Ammon's horn (tissue), 1 donor: ENCODE results near the gene FLII.

Experiments
- DNase-seq: peaks from one replicate; pipeline ENCODE4 v3.0.0-alpha.2; 2016; ENCODE audit warnings: low spot score

FLII gene

DNA sequence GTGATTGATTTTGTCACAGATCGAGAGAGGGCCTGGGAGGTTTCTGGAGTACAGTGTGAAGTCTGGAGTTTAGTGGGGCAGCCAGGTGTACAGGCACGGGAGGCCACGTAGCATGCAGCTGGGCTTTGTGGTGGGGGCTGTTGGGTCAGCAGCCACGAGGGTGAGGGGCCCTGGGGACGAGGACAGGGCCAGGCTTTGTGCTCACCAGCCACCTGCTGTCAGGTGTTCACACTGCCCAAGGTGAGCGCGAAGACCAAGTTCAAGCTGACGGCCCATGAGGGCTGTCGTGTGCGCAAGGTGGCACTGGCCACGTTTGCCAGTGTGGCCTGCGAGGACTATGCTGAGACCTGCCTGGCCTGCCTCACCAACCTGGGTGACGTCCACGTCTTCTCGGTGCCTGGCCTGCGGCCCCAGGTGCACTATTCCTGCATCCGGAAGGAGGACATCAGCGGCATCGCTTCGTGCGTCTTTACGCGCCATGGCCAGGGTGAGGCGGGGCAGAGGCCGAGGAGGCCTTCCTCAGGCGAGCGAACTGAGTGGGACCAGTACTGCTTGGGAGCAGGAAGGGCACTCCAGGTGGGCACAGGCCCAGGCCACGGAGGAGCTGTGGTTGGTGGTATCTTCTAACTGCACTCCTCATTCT is 17.2 kb downstream of the FLII start:
- no peak for DNase-seq

DNA sequence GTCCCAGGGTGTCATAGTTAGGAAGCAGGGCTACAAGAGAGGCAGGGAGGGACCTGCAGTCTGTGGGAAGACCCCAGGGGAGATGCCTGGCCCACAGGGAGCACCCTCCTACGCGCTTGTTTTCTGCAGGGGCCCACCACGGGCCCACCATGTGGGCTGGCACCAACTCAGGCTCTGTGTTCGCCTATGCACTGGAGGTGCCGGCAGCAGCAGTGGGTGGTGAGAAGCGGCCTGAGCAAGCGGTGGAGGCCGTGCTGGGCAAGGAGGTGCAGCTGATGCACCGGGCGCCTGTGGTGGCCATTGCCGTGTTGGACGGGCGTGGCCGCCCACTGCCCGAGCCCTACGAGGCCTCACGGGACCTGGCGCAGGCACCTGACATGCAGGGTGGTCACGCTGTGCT is 18.1 kb downstream of the FLII start:
- DNase-seq = no peak

DNA sequence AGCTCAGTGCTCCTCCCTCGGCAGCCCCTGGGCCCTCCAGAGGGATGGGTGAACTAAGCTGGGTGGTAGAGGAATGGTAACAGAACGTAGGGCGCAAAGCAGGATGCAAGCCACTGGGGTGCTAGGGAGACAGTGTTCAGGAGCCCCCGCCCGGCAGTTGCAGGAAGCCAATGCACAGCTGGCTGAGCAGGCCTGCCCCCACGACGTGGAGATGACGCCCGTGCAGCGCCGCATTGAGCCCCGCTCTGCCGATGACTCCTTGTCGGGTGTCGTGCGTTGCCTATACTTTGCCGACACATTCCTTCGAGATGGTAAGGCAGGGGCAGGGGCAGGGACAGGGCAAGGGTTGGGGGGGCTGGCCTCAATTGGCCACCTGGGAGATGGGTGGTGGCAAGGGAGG is 20.2 kb downstream of the FLII start:
- no peak for DNase-seq

DNA sequence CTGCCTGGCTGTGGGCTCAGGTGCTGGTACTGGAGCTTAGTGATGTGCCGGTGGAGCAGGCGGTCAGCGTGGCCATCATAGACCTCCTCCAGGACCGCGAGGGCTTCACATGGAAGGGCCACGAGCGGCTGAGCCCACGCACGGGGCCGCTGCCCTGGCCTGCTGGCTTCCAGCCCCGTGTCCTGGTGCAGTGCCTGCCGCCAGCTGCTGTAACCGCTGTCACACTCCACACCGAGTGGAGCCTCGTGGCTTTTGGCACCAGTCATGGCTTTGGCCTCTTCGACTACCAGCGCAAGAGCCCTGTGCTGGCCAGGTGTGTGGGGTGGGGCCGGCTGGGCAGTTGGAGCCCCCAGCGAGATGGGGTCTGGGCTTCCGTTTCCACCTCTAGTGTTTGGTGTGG is 21.1 kb downstream of the FLII start:
- DNase-seq = no peak

DNA sequence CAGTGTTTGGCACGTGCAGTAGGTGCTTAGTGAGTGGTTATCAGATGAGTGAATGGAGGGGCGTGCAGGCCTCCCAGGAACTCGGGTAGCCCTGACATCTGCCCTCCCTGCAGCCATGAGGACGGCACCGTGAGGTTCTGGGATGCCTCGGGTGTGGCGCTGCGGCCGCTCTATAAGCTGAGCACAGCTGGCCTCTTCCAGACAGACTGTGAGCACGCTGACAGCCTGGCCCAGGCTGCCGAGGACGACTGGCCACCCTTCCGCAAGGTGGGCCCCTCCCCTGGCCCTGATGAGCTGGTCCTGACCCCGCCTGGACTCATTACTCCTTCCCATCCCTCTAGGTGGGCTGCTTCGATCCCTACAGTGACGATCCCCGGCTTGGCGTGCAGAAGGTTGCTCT is 22.0 kb downstream of the FLII start:
- no peak for DNase-seq

DNA sequence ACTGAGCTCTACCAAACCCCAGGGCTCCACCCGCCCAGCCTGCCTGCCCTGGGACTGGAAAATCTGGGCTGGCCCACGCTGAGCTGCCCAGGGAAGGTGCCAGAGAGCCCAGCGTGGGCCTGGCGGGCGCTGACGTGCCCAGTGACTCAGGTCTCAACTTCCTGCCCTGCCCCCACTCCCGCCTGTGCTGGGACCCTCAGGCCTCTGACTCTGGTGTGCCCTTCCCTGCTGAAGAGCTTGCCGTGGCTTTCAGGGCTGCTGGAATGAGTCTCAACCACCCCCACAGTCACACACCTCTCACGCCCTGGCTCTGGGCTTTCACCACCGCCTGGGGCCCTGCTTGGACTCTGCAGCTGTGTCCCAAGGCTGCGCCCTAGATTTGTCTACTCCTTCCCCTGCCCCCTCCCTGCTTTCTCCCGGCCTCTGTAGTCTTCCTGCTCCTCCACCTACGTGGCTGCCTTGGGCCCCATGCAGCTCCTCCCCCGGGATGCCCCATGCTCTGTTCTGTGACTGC is 22.7 kb downstream of the FLII start:
- no peak for DNase-seq

DNA sequence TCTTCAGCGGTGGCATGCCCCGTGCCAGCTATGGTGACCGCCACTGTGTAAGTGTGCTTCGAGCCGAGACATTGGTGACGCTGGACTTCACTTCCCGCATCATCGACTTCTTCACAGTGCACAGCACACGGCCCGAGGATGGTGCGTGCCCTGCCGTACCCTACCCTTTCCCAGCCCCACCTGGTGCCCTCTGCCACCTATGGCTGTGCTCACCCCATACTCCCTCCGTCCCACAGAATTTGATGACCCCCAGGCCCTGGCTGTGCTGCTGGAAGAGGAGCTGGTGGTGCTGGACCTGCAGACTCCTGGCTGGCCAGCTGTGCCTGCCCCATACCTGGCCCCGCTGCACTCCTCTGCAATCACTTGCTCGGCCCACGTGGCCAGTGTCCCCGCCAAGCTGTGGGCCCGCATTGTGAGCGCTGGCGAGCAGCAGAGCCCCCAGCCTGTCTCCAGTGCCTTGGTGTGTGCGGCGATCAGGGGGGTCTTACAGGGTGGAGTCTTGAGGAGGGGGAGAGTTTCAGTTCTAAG is 23.6 kb downstream of the FLII start:
- DNase-seq = no peak

DNA sequence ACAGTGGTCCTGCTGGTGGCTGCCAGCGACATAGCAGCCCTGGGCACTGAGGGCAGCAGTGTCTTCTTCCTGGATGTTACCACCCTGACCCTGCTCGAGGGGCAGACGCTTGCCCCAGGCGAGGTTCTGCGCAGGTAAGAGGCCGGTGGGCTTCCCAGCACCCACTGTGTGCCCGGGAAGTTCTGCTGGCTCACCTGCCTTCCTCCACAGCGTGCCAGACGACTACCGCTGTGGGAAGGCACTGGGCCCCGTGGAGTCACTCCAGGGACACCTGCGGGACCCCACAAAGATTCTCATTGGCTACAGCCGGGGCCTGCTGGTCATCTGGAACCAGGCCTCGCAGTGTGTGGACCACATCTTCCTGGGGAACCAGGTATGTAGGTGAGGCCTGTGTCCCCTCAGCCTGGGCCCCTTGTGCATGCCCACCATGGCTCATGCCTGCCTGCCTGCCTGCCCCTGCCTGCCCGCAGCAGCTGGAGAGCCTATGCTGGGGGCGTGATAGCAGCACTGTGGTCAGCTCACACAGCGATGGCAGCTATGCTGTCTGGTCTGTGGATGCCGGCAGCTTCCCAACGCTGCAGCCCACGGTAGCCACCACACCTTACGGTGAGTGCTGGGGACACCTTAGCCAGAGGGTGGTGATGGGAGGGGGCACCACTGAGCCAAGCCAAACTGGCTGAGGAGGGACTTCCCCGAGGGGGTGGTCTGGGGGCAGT is 24.6 kb downstream of the FLII start:
- no peak for DNase-seq

DNA sequence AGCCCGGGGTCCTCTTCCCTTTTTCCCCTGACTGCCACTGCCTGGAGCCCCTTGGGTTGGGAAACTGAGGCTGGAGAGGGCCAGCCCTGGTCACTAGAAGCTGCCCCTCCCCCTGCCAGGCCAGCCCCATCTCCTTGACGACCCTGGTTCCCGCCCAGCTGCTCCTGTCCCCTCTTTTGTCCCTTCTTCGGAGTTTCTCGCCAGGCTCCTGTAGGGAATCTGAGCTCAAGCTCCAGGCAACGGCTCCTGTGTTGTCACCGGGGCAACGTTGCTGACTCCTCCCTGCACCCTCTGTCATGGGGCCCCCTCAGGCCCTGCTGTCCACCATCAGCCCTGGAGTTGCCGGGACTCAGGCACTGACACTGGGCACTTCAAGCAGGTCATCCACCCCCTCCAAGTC is 27.4 kb downstream of the FLII start:
- DNase-seq = peak; percentile 68

DNA sequence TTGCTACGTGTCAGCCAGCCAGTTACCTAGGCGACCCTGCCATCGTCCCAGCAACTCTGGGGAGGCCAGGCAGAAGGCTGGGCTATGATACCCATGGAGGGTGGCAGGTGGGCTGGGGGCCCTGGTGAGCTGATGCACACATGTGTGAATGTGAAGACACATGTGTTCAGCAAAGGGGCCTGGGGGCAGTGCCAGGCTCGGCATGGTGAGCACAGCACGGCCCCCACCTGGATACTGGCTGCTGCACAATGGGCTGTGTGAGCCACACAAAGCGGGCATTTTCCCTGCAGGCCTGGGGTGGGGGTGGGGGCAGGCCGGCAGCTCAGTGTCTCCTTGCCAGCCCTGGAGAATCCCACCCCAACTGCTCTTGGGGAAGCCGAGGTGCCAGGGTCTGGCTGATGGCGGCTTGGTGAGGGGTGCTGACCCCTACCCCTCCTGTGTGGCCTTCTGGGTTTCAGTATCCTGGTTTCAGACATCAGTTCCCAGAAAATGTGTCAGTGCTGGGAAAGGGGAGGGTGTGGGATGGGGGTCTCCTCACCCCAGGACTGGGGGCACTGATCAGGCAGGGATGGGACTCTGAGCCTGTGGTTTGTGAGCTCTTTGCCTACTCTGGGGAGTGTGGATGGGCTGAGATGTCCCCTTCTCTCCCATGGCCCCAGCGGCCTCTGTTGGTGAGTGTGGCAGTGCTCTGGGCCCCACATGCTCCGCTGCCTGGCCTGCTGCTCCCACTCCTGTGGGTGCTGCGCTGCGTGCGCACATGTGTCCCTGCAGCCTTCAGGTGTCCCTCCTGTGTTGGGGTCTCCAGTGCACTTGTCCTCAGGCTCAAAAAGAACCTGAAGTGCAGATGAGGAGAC is 28.0 kb downstream of the FLII start:
- DNase-seq = peak; percentile 92

DNA sequence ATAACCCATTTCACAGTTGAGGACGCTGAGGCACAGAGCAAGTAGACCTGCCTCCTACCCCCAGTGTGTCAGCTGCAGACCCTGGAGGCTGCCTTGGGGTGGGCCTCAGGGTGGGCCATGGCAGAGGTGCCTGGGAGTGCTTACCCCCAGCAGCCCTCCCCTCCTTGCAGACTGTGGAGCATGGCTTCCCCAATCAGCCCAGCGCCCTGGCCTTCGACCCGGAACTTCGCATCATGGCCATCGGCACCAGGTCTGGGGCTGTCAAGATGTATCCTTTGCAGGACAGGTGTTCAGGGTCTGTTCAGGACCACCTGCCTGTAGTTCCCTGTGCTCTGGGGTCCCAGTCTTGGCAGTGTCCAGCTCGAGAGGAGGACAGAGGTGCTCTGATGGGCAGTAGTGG is 28.8 kb downstream of the FLII start:
- DNase-seq = no peak

DNA sequence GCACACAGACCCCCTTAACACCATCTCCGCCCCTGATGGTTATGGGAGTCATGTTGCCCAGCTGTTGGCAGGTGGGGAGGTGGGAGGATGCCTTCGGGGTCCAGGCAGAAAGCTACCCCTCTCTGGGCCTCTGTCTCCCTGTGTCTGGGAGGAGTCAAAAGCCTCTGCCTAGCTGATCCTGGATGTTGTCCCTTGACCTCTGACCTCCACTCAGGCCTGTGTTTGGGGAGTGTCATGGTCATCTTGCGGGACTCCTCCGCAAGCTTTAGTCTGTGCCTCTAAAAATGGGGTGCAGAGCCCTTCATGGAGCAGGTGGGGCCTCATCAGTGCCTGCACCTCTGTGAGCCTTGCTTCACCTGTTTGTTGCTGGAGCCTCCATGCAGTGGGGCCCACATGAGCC is 29.3 kb downstream of the FLII start:
- DNase-seq = no peak

DNA sequence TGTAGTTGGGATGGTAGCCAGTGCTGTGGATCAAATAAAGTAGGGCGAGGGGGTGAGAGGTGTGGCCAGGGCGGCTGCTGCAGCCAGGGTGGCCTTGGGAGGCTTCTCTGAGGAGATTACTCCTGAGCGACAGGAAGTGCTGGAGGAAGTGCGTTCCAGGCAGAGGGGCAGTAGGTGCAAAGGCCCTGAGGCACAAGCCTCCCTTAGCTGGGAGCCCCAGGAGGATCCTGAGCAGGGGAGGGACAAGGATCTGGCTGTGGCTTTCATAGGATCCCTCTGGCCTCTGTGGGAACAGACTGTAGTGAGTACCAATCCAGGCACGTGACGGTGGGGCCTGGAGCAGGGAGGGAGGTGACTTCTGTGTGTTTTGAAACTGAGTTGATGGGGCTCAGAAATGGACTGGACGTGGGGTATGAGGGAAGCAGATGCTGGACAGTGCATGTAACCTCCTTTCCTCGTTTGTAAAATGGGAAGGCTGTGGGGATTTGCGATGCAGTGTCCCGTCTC is 30.3 kb downstream of the FLII start:
- DNase-seq = no peak

DNA sequence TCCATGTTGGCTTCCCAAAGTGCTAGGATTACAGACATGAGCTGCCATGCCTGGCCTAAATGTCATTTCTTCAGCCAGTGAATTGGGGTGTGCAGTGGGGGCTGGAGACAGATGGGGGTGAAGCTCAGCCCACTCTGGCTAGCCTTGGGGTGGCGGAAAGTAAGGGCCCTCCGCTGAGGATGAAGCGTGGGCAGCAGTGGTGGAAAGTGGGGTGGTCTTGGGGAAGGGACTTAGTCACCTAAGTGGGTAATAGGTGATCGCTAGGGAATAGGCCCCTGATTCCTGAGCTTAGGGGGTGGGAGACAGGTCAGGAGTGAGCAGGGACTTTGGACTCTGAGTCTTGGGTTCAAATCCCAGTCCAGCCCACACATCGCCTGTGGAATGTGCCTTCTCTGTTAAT is 30.9 kb downstream of the FLII start:
- DNase-seq = no peak

DNA sequence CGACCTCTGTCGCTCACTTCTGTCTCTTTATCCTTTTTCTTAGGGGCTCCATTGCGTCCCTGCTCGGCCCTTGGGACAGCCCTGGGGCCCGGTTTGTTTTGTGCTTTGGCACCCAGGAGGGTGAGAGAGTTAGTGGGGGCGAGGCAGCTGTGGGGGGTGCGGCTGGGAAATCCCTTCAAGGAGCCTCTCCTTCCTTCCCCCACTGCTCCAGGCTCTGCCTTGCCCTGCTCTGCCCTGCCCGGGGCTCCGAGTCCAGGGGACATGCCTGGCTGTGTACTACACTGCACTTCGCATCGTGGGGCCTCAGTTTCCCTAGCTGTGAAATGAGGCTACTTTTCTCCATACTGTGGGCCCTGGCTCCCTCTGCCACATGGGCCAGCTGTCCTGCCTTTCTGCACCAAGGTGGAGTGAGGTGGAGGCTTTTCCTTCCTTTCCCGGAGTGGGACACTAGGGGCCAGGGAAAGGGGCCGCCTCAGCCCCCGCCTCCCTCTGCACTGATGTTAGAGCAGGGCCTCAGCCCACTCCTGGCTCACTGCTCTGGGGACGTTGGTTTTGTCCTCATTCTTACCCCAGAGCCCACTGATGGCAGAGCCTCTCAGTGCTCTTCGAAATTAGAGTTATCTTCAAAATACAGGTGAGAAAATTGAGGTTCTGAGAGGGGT is 32.1 kb downstream of the FLII start:
- DNase-seq = no peak

DNA sequence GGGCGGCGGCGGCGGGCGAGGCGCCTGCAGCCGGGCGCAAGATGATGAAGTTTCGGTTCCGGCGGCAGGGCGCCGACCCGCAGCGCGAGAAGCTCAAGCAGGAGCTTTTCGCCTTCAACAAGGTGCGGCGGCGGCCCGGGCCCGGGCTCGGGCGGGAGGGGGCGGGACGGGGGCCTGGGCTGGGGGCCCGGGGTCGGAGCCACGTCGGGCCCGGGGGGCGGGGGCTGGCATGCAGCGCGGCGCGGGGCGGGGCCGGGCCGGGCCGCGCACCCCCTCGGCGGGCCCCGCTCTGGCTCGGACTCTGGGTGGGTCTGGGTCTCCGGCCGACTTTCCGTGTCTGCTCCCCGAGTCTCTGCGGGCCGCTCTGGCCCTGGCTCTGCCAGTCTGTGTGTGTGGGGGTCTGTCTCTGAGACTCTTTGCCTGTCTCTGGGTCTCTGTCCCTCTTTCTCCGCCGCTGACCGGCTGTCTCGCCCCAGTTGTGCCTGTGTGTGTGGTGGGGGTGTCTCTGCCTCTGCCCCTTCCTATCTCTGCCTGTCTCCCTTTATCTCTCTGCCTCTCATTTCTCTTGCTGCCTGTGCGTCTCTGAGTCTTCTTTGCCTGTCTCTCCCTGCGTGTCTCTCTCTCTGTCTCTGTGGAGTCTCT is 32.8 kb downstream of the FLII start:
- no peak for DNase-seq

DNA sequence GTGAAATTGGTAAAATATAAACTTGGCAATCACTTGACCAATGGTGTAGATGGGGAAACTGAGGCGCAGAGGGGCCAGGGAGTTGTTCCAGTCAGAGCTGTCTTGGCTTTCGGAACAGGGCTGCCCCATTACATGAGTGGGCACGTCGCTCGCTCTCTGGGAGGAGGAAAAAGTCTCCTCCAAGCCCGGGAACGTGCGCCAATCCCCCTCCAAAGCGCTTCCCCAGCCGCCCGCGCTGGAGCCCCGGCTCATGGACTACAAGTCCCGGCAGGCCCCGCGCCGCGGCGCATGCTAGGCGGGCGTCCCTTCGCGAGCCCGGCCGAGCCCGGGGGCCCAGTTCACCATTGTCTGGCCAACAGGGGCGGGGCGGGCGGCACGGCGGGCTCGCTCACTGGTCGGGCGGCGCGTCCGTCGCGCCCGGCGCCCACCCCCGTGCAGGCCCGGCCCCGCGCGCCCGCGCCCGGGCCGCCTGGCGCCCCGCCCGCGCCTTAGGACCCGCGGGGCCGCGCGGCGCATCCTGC is 33.4 kb downstream of the FLII start, which contains the start of gene LLGL1:
Gene LLGL1, plus strand, starts transcription at position 515 of the 521 bp plus-strand sequence. CDS start 48 bp downstream, outside the sequence.
- DNase-seq = peak; percentile 96

DNA sequence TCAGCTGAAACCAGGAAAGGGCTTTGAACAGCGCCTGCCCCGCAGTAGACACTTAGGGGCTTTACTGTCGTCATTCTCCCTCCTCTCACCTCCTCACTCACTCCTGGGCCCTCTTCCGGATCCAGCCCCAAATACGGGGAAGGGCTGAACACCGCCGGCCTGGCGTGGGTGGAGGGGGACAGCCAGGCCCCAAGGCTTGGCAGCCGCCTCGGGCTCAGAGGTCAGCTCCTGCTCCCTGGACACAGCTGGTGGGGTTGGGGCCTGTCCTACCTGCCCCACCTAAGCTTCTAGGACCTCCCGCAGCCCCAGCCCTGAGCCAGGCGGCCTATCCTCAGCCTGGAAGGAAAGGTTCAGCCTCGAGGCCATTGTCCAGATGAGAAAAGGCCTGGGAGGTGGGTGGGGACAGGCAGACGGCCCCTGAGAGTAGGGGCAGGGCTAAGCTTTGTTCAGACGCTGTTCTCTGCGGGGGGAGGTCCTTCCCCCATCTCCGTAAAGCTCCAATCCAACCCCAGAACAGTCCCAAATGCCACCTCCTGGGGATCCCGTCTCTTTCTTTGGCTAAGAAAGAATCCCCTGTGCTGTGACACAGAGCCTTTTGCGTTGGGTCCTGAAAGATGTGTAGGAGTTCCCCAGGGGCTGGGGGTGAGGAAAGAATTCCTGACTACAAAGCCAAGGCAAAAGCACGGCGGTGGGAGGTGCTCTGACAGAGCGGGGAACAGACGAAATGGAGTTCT is 34.0 kb downstream of the FLII start:
- no peak for DNase-seq

DNA sequence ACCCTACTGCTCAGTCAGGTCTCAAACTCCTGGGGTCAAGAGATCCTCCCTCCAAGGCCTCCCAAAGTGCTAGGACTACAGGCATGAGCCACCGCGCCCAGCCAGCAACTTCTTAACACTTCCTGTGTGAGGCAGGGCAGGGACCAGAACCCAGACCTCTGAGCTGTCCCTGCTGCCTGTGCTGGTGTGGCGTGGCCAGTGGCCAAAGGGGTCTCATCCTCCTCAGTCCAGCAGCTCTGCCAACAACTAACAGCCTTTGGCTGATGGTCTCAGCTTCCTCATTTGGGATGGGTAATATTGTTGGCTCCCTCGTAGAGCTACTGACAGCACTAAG is 34.5 kb downstream of the FLII start:
- no peak for DNase-seq

DNA sequence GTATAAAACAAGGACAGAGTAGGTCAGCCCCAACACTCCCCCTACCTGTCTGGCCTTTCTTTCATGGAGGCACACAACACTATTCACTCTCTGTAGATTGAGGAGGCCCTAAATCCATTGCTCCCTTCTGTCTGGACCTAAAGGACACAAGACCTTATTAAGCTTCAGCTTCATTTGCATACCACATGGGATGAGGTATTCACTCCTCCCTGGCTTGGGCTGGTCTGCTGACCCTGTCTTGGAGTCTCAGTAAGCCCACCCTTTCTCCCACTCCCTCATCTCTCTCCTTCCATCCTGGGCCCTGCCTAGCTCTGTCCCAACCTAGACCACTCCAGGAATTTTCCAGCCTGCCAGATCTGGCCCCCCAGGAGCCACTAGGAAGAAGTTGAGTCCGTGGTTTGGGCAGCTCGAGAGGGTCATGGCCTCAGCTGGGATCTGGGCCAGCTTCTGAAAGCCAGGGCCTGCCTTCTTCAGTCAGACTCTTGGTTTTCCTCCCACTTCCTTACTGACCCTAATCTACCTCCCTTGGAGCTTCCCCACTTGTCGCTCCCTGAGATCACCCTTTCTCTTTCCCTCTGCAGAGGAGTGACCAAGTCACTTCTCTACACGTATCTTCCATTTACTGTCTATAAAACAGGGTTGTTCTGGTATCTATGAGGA is 39.7 kb downstream of the FLII start:
- DNase-seq = no peak
